ENCODE measurements around the gene NCAM1. TPM values are rescaled to one million over a fixed set of nuclear protein-coding genes. Genes with fewer than 3 reads are reported as not detected.

NCAM1 gene
- polyA plus RNA-seq, 1 donor (not counting 4 experiments of a cell fraction or from before 2014, with no cell fraction given) = 0.04 TPM

DNA sequence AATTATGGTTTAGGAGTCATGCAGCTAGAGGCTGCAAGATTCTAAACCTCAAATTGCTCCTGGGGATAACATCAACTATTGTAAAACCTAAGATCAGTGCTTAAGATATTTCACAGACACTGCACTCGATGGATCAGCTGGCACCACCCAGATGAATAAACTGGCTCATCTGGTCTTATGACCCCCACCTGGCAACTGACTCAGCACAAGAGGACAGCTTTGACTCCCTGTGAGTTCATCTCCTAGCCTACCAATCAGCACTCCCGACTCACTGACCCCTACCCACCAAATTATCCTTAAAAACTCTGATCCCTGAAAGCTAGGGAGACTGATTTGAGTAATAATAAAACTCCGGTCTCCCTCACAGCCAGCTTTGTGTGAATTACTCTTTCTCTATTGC, 352.4 kb downstream of the NCAM1 start:
- no peaks in the 10 kb centered on the region for H3K27me3 ChIP-seq (ENCODE audit: control insufficient read depth, extremely low read depth, insufficient read depth, low read length)
- dilution Hi-C loops (cut with MboI; ENCODE audit: extremely low pct_ligation_motif_present, low sequenced_read_pairs) = no loop called here

GRCh38 chr11:113314065-113314388, 352.8 kb downstream of the NCAM1 start:
- peak overlapping the region; percentile 49 to 71 (median 67) for H3K4me3 ChIP-seq (ENCODE audit: control insufficient read depth in 2 of 3, extremely low read depth in 1 of 3, insufficient read depth in 2 of 3, low read depth in 1 of 3, low read length in 3 of 3)
- peaks cover 26% of the 10 kb centered on the region for H3K4me1 ChIP-seq (ENCODE audit: control insufficient read depth, extremely low read depth, insufficient read depth, low read length)
- peaks cover 0 to 2% of the 10 kb centered on the region in 2 experiments for H3K36me3 ChIP-seq (ENCODE audit: control insufficient read depth in 2 of 2, extremely low read depth in 1 of 2, insufficient read depth in 2 of 2, low read length in 2 of 2)
- no peaks in the 10 kb centered on the region for H3K27me3 ChIP-seq (ENCODE audit: control insufficient read depth, extremely low read depth, insufficient read depth, low read length)
- H3K79me2 ChIP-seq (ENCODE audit: control insufficient read depth, insufficient read depth, low read length) = peaks cover 12% of the 10 kb centered on the region
- FAIRE-seq = no peak
- H3K9me3 ChIP-seq (ENCODE audit: control insufficient read depth, low read depth, low read length) = no peaks in the 10 kb centered on the region
- TF ChIP-seq EZH2 (IDR thresholded peaks at IDR 0.05; ENCODE audit: low read length) (no peak), CTCF (optimal IDR thresholded peaks at IDR 0.05 in 1 of 3, IDR thresholded peaks at IDR 0.05 in 1 of 3, conservative IDR thresholded peaks at IDR 0.05 in 1 of 3; ENCODE audit: extremely low read depth in 1 of 3, insufficient read depth in 2 of 3, low read length in 3 of 3) (no peak)
- peak overlapping the region; percentile 80 for H3K4me2 ChIP-seq (ENCODE audit: control insufficient read depth, extremely low read depth, insufficient read depth, low read depth, low read length)
- DNase-seq (ENCODE audit: low read depth, low spot score) = no peak
- no peaks in the 10 kb centered on the region for H3K9me1 ChIP-seq (ENCODE audit: control insufficient read depth, extremely low read depth, insufficient read depth, low read length)
- dilution Hi-C loops (cut with MboI; ENCODE audit: extremely low pct_ligation_motif_present, low sequenced_read_pairs) = no loop called here
- H3K27ac ChIP-seq (ENCODE audit: control insufficient read depth, insufficient read depth, low read length) = peak overlapping the region; percentile 65
- no peaks in the 10 kb centered on the region for H4K20me1 ChIP-seq (ENCODE audit: control insufficient read depth, extremely low read depth, insufficient read depth, low read length)
- H3K9ac ChIP-seq (ENCODE audit: control insufficient read depth, extremely low read depth, insufficient read depth, low read length) = peak overlapping the region; percentile 61
- H2AFZ ChIP-seq (ENCODE audit: control insufficient read depth, low read length) = peak overlapping the region; percentile 86

More for the DNA sequence above, 352.4 kb downstream of the NCAM1 start:
- DNase-seq (ENCODE audit: low read depth, low spot score) (no peak), FAIRE-seq (no peak)
- H3K4me3 ChIP-seq (ENCODE audit: control insufficient read depth in 2 of 3, extremely low read depth in 1 of 3, insufficient read depth in 2 of 3, low read depth in 1 of 3, low read length in 3 of 3) = peak overlapping the region in 1 of 3 experiments; percentile 67
- H4K20me1 ChIP-seq (ENCODE audit: control insufficient read depth, extremely low read depth, insufficient read depth, low read length) = no peaks in the 10 kb centered on the region
- peak overlapping the region; percentile 80 for H3K4me2 ChIP-seq (ENCODE audit: control insufficient read depth, extremely low read depth, insufficient read depth, low read depth, low read length)
- H3K4me1 ChIP-seq (ENCODE audit: control insufficient read depth, extremely low read depth, insufficient read depth, low read length) = peaks cover 30% of the 10 kb centered on the region
- TF ChIP-seq CTCF (optimal IDR thresholded peaks at IDR 0.05 in 1 of 3, IDR thresholded peaks at IDR 0.05 in 1 of 3, conservative IDR thresholded peaks at IDR 0.05 in 1 of 3; ENCODE audit: extremely low read depth in 1 of 3, insufficient read depth in 2 of 3, low read length in 3 of 3) (no peak), EZH2 (IDR thresholded peaks at IDR 0.05; ENCODE audit: low read length) (no peak)
- H3K9me3 ChIP-seq (ENCODE audit: control insufficient read depth, low read depth, low read length) = no peaks in the 10 kb centered on the region
- H3K9me1 ChIP-seq (ENCODE audit: control insufficient read depth, extremely low read depth, insufficient read depth, low read length) = no peaks in the 10 kb centered on the region
- no peak overlapping the region for H2AFZ ChIP-seq (ENCODE audit: control insufficient read depth, low read length)
- peaks cover 0 to 2% of the 10 kb centered on the region in 2 experiments for H3K36me3 ChIP-seq (ENCODE audit: control insufficient read depth in 2 of 2, extremely low read depth in 1 of 2, insufficient read depth in 2 of 2, low read length in 2 of 2)
- no peak overlapping the region for H3K9ac ChIP-seq (ENCODE audit: control insufficient read depth, extremely low read depth, insufficient read depth, low read length)
- peaks cover 12% of the 10 kb centered on the region for H3K79me2 ChIP-seq (ENCODE audit: control insufficient read depth, insufficient read depth, low read length)
- H3K27ac ChIP-seq (ENCODE audit: control insufficient read depth, insufficient read depth, low read length) = peak overlapping the region; percentile 65
